Endothelial cell of umbilical vein (primary cell): Measurements from ENCODE around the gene FGR. TPM values are rescaled to one million over a fixed set of nuclear protein-coding genes. Genes with fewer than 3 reads are reported as not detected.

Experiments used
- BruUV-seq: library from RNA; stranded (reverse); fragments of 400-500 nt; replicated peaks from 2 replicates; lab custom pipeline; 2021; lab: Mats Ljungman, UMichigan
- CTCF ChIA-PET: fragments of 300-600, 350-600 bp; sonication (Branson Sonifier 250); formaldehyde crosslinking; loops from one replicate; lab custom pipeline; 2021; ENCODE audit warnings: antibody characterized with exemption, inconsistent platforms; lab: Charles Lee
- POLR2A ChIA-PET: fragments of 300-600, 350-600 bp; sonication (Branson Sonifier 250); formaldehyde crosslinking; loops from one replicate; lab custom pipeline; 2021; ENCODE audit warnings: antibody characterized with exemption, inconsistent platforms; lab: Charles Lee
- DNase-seq: peaks from one replicate; pipeline ENCODE4 v3.0.0-alpha.2; 2011; ENCODE audit warnings: low read depth, low spot score
- FAIRE-seq: peaks from 2 replicates; lab custom pipeline; 2011; peaks lifted over from hg19 to GRCh38; lab: Jason Lieb, UNC
- H2AFZ ChIP-seq: 2 replicates; pipeline ENCODE4 v1.6.0; 2012; ENCODE audit warnings: low read depth, low read length, control low read depth, inconsistent platforms
- H3K27ac ChIP-seq: 2 replicates; pipeline ENCODE4 v1.5.1; 2011; ENCODE audit warnings: low read depth, mild to moderate bottlenecking, control low read depth, low read length, moderate library complexity; ENCODE audit not compliant: insufficient read depth
- H3K27me3 ChIP-seq, 2 experiments: 2 replicates each; pipeline versions ENCODE4 v1.6.0 to v1.6.1; 2011; ENCODE audit warnings: low read length in 2 of 2, mixed read lengths in 1 of 2; ENCODE audit not compliant: control insufficient read depth in 2 of 2, insufficient read depth in 2 of 2
- H3K36me3 ChIP-seq, 2 experiments: 2 replicates in 1 of 2; 3 replicates in 1 of 2; pipeline ENCODE4 v1.5.1; 2011; ENCODE audit warnings: low read length in 2 of 2, mild to moderate bottlenecking in 1 of 2, moderate library complexity in 1 of 2; ENCODE audit not compliant: control insufficient read depth in 2 of 2, insufficient read depth in 2 of 2; ENCODE audit errors: extremely low read depth in 1 of 2
- H3K4me1 ChIP-seq: 3 replicates; pipeline ENCODE4 v1.5.1; 2011; ENCODE audit warnings: mild to moderate bottlenecking, low read length; ENCODE audit not compliant: control insufficient read depth, insufficient read depth; ENCODE audit errors: extremely low read depth
- H3K4me2 ChIP-seq: 2 replicates; pipeline ENCODE4 v1.6.1; 2011; ENCODE audit warnings: low read length, control low read depth, mixed read lengths; ENCODE audit not compliant: insufficient read depth
- H3K4me3 ChIP-seq, 3 experiments: fragments of 200-600 bp in 1 of 3; sonication (generic), shearing (Covaris generic) in 1 of 3; replicated peaks in 1 of 3; 2 replicates each; pipeline ENCODE4 v1.5.1; 2011 to 2016; ENCODE audit warnings: control low read depth in 3 of 3, low read length in 3 of 3, mild to moderate bottlenecking in 2 of 3, inconsistent platforms in 1 of 3, low read depth in 1 of 3, moderate library complexity in 1 of 3; ENCODE audit not compliant: insufficient read depth in 1 of 3
- H3K79me2 ChIP-seq: 2 replicates; pipeline ENCODE4 v1.6.0; 2012; ENCODE audit warnings: low read length, inconsistent platforms; ENCODE audit not compliant: control insufficient read depth, insufficient read depth
- H3K9ac ChIP-seq: replicated peaks from 2 replicates; pipeline ENCODE3; 2011; ENCODE audit warnings: low read length, control low read depth; ENCODE audit not compliant: insufficient read depth; ENCODE audit errors: extremely low read depth
- H3K9me1 ChIP-seq: replicated peaks from 3 replicates; pipeline ENCODE4 v1.6.0; 2011; ENCODE audit warnings: mild to moderate bottlenecking, low read length; ENCODE audit not compliant: control insufficient read depth, insufficient read depth; ENCODE audit errors: extremely low read depth
- H3K9me3 ChIP-seq: replicated peaks from 2 replicates; pipeline ENCODE4 v1.5.1; 2012; ENCODE audit warnings: low read length, inconsistent platforms; ENCODE audit not compliant: control insufficient read depth, insufficient read depth
- H4K20me1 ChIP-seq: replicated peaks from 2 replicates; pipeline ENCODE3; 2011; ENCODE audit warnings: mild to moderate bottlenecking, low read length; ENCODE audit not compliant: control insufficient read depth, insufficient read depth; ENCODE audit errors: extremely low read depth
- EZH2 ChIP-seq: IDR thresholded peaks from 2 replicates; pipeline ENCODE4 v1.6.1; 2012; ENCODE audit warnings: borderline replicate concordance, low read depth, mild to moderate bottlenecking, moderate library complexity, low read length, inconsistent platforms; ENCODE audit not compliant: severe bottlenecking
- FOS ChIP-seq: IDR thresholded peaks from 2 replicates; pipeline ENCODE4 v1.6.1; 2011; ENCODE audit warnings: mild to moderate bottlenecking, low read length, moderate library complexity, borderline replicate concordance; ENCODE audit not compliant: insufficient read depth
- GATA2 ChIP-seq: IDR thresholded peaks from 2 replicates; pipeline ENCODE4 v1.7.0; 2011; ENCODE audit warnings: low read depth, mild to moderate bottlenecking, moderate library complexity, mixed read lengths, low read length; ENCODE audit not compliant: insufficient read length, insufficient read depth
- JUN ChIP-seq: IDR thresholded peaks from 2 replicates; pipeline ENCODE4 v1.6.1; 2011; ENCODE audit warnings: borderline replicate concordance, low read depth; ENCODE audit not compliant: insufficient read length, insufficient read depth
- MAX ChIP-seq: IDR thresholded peaks from 2 replicates; pipeline ENCODE4 v1.6.1; 2011; ENCODE audit not compliant: insufficient read depth, insufficient read length
- MYC ChIP-seq: IDR thresholded peaks from one replicate; pipeline ENCODE4 v1.6.1; 2011; ENCODE audit warnings: mild to moderate bottlenecking, low read depth, low read length
- POLR2A ChIP-seq: IDR thresholded peaks from 2 replicates; pipeline ENCODE4 v1.6.1; 2012; ENCODE audit warnings: low read depth, mild to moderate bottlenecking, control low read depth, low read length
- POLR2AphosphoS5 ChIP-seq: IDR thresholded peaks from 2 replicates; pipeline ENCODE4 v1.6.1; 2012; ENCODE audit warnings: low read depth, mild to moderate bottlenecking, control low read depth, low read length, moderate library complexity; ENCODE audit not compliant: insufficient read depth
- dilution Hi-C: fragments of 300-500 bp; cut with MboI; formaldehyde crosslinking; loops from one replicate; pipeline ENCODE4 v1.15.0; 2019; ENCODE audit warnings: low sequenced_read_pairs; ENCODE audit not compliant: extremely low pct_ligation_motif_present
- intact Hi-C: fragments of 100-400 bp; cut with micrococcal nuclease; formaldehyde crosslinking; loops from one replicate; pipeline ENCODE4 v1.10.0; 2022
- polyA plus RNA-seq, 4 experiments: library from polyadenylated mRNA; depleted of rRNA in 3 of 4; stranded (reverse) in 3 of 4; unstranded in 1 of 4; fragments of >200 nt; gene quantifications; 2 replicates each; pipeline versions ENCODE4 v1.2.1 to v1.2.3, GENCODE V29; 2011 to 2012; ENCODE audit warnings: missing spikeins in 1 of 4
- total RNA-seq: library from RNA; stranded (reverse); gene quantifications from 2 replicates; pipeline ENCODE4 v1.2.3, GENCODE V29; 2021
- TF ChIP-seq, protein P1 (sequence below), 2 donors: IDR thresholded peaks; 1 replicate in 1 of 2; 2 replicates in 1 of 2; pipeline ENCODE4 v1.5.1; 2011; ENCODE audit warnings: low read length in 2 of 2, mild to moderate bottlenecking in 2 of 2, moderate library complexity in 2 of 2, control low read depth in 1 of 2, inconsistent platforms in 1 of 2, low read depth in 1 of 2; ENCODE audit not compliant: insufficient read depth in 1 of 2; ENCODE audit errors: extremely low read depth in 1 of 2

Gene FGR
- total and polyA plus RNA-seq, 2 donors (not counting 3 experiments of a cell fraction or from before 2014, with no cell fraction given), result 0.18 TPM; not detected in 1

DNA sequence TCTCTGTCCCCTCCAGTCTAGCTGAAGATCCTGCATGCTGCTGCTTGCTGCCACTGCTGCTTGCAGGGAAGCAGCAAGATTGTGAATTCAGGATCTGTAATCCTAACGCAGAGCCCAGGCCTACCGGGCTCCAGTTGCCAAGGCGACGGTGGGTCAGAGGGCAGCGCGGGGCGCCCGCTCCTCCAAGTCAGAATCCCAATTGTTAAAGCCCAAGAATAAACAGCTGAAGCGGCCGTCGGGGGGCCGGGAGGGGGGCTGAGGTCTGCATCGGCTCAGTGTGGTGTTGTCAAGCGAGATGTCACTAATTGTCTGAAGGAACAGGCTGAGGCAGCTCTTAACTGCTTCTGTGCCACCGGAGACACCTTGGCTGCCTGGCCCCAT is 67.8 kb downstream of the FGR start:
- no peak for TF ChIP-seq MAX
- no peak for TF ChIP-seq GATA2
- TF ChIP-seq, protein P1, sequence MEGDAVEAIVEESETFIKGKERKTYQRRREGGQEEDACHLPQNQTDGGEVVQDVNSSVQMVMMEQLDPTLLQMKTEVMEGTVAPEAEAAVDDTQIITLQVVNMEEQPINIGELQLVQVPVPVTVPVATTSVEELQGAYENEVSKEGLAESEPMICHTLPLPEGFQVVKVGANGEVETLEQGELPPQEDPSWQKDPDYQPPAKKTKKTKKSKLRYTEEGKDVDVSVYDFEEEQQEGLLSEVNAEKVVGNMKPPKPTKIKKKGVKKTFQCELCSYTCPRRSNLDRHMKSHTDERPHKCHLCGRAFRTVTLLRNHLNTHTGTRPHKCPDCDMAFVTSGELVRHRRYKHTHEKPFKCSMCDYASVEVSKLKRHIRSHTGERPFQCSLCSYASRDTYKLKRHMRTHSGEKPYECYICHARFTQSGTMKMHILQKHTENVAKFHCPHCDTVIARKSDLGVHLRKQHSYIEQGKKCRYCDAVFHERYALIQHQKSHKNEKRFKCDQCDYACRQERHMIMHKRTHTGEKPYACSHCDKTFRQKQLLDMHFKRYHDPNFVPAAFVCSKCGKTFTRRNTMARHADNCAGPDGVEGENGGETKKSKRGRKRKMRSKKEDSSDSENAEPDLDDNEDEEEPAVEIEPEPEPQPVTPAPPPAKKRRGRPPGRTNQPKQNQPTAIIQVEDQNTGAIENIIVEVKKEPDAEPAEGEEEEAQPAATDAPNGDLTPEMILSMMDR (IDR thresholded peaks at IDR 0.05; ENCODE audit: extremely low read depth in 1 of 2, insufficient read depth in 1 of 2, low read depth in 1 of 2, low read length in 2 of 2), result no peak
- TF ChIP-seq POLR2AphosphoS5, result no peak
- no peak for TF ChIP-seq JUN
- no peak for TF ChIP-seq MYC
- TF ChIP-seq POLR2A, result no peak
- TF ChIP-seq FOS, result no peak
- TF ChIP-seq EZH2, result no peak
- Histone ChIP-seq H3K36me3 (peaks cover 0 to 2% of the 10 kb centered on the region in 2 experiments), H3K9me3 (no peaks in the 10 kb centered on the region), H2AFZ (no peak overlapping the region), H3K79me2 (no peaks in the 10 kb centered on the region), H3K4me3 (no peak overlapping the region), H3K4me2 (no peak overlapping the region), H3K9ac (no peak overlapping the region), H3K9me1 (no peaks in the 10 kb centered on the region), H3K4me1 (peaks cover 7% of the 10 kb centered on the region), H3K27me3 (no peaks in the 10 kb centered on the region), H4K20me1 (no peaks in the 10 kb centered on the region), H3K27ac (no peak overlapping the region)
- CTCF ChIA-PET, result interaction anchor here (0.9 to 9.1 kb wide), 4 partner anchors 8 to 37 kb away, joined by 3 to 112 read pairs (median 20); partner anchors contain the start of gene AHDC1
- no TSS peak for BruUV-seq
- dilution Hi-C loops, result no loop called here
- FAIRE-seq (no peak), DNase-seq (no peak)
- intact Hi-C loops, result no loop called here
- POLR2A ChIA-PET, result no interaction called here
